HepG2 (cell line): Measurements from ENCODE around the gene TARBP2. TPM values are rescaled to one million over a fixed set of nuclear protein-coding genes. Genes with fewer than 3 reads are reported as not detected.
A peak's percentile ranks its signal among the peaks of the same experiment; 100 is the strongest.

Experiments
- CHD4 ChIP-seq: fragments of 200-600 bp; sonication (generic); IDR thresholded peaks from 2 replicates; pipeline ENCODE4 v1.7.0; 2017; ENCODE audit warnings: mild to moderate bottlenecking, low read length, borderline replicate concordance
- ETV5 ChIP-seq: IDR thresholded peaks from 2 replicates; pipeline ENCODE4 v1.6.1; 2018; ENCODE audit warnings: missing biosample characterization, missing genetic modification reagents, inconsistent platforms, borderline replicate concordance
- MATR3 ChIP-seq: sonication (generic); formaldehyde crosslinking; IDR thresholded peaks from 2 replicates; pipeline ENCODE4 v1.4.0; 2020; ENCODE audit warnings: missing genetic modification reagents
- NR2F6 ChIP-seq, 2 experiments: IDR thresholded peaks; 2 replicates each; pipeline ENCODE4 v1.6.1; 2016; ENCODE audit warnings: antibody characterized with exemption in 1 of 2, mild to moderate bottlenecking in 1 of 2
- TRIM24 ChIP-seq: sonication (generic); formaldehyde crosslinking; IDR thresholded peaks from 2 replicates; pipeline ENCODE4 v1.8.0; 2022; ENCODE audit warnings: mild to moderate bottlenecking, missing genetic modification reagents
- ZNF225 ChIP-seq: sonication (generic); formaldehyde crosslinking; IDR thresholded peaks from 2 replicates; pipeline ENCODE4 v1.4.0; 2020; ENCODE audit warnings: mild to moderate bottlenecking, missing genetic modification reagents
- polyA plus RNA-seq, 8 experiments: library from polyadenylated mRNA; depleted of rRNA in 3 of 8; stranded (reverse) in 7 of 8; unstranded in 1 of 8; fragments of >200 nt; fragmentation: Illumina TruSeq in 4 of 8; extraction: Trizol in 4 of 8; gene quantifications; 2 replicates each; pipeline versions ENCODE4 v1.2.1 to v1.2.3, GENCODE V29; 2011 to 2016; ENCODE audit warnings: low read depth in 4 of 8, missing spikeins in 1 of 8, mixed read lengths in 1 of 8; ENCODE audit not compliant: insufficient read depth in 1 of 8
- total RNA-seq, 5 experiments: library from RNA; depleted of rRNA; stranded (reverse); fragments of >200 nt; fragmentation: Illumina TruSeq; extraction: Trizol; gene quantifications; 2 replicates each; pipeline ENCODE4 v1.2.3, GENCODE V29; 2016; ENCODE audit warnings: low read depth in 1 of 5
- TF ChIP-seq, protein P1 (sequence below): sonication (generic); formaldehyde crosslinking; conservative IDR thresholded peaks from 2 replicates; pipeline ENCODE4 v1.4.0; 2020; ENCODE audit warnings: mild to moderate bottlenecking, missing genetic modification reagents, moderate library complexity
- TF ChIP-seq, protein P2 (sequence below): sonication (generic); formaldehyde crosslinking; conservative IDR thresholded peaks from 2 replicates; pipeline ENCODE4 v1.4.0; 2020; ENCODE audit warnings: missing genetic modification reagents
- TF ChIP-seq, protein P3 (sequence below): sonication (generic); formaldehyde crosslinking; IDR thresholded peaks from 2 replicates; pipeline ENCODE4 v1.5.0; 2020; ENCODE audit warnings: missing genetic modification reagents
- TF ChIP-seq, protein P4 (sequence below): sonication (generic); formaldehyde crosslinking; IDR thresholded peaks from 2 replicates; pipeline ENCODE4 v1.4.0; 2020; ENCODE audit warnings: missing genetic modification reagents, borderline replicate concordance

The TARBP2 gene
- total and polyA plus RNA-seq, 2 of the 13 experiments (the other 11 are each of a cell fraction or from before 2014, with no cell fraction given) = 47.0 to 55.5 TPM

DNA sequence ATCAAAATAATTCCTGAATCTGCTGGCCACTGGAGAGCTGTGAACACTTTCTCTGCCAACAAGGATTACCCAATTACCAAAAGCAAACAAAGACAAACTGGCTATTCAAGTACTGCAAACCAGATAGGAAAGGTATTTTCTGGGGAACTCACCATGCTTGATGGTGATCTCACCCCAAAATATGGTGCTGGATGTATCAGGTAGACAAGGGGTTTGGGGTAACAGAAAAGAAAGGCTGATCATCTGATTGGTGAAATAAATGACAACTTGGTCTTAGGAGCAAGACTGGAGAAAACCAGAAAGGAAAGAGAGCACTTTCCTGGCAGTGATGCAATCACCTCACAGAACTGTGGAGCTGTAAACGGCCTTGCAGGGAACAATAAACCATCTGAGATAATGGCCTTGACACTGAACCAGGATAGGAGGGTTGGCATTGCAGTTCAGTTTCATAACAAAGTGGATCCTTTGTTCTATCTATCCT is 37.2 kb downstream of the TARBP2 start (continued):
- peak; percentile 63 for TF ChIP-seq ETV5 (CRISPR knock-in tag)
- TF ChIP-seq CHD4 = peak; percentile 88; the same call in 1 of the 2 replicates
- no peak for TF ChIP-seq TRIM24
- TF ChIP-seq, protein P1, sequence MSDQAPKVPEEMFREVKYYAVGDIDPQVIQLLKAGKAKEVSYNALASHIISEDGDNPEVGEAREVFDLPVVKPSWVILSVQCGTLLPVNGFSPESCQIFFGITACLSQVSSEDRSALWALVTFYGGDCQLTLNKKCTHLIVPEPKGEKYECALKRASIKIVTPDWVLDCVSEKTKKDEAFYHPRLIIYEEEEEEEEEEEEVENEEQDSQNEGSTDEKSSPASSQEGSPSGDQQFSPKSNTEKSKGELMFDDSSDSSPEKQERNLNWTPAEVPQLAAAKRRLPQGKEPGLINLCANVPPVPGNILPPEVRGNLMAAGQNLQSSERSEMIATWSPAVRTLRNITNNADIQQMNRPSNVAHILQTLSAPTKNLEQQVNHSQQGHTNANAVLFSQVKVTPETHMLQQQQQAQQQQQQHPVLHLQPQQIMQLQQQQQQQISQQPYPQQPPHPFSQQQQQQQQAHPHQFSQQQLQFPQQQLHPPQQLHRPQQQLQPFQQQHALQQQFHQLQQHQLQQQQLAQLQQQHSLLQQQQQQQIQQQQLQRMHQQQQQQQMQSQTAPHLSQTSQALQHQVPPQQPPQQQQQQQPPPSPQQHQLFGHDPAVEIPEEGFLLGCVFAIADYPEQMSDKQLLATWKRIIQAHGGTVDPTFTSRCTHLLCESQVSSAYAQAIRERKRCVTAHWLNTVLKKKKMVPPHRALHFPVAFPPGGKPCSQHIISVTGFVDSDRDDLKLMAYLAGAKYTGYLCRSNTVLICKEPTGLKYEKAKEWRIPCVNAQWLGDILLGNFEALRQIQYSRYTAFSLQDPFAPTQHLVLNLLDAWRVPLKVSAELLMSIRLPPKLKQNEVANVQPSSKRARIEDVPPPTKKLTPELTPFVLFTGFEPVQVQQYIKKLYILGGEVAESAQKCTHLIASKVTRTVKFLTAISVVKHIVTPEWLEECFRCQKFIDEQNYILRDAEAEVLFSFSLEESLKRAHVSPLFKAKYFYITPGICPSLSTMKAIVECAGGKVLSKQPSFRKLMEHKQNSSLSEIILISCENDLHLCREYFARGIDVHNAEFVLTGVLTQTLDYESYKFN (CRISPR knock-in tag) = peak; percentile 83
- TF ChIP-seq ZNF225 (CRISPR knock-in tag) = no peak; the same call in 1 of the 2 replicates
- TF ChIP-seq, protein P2, sequence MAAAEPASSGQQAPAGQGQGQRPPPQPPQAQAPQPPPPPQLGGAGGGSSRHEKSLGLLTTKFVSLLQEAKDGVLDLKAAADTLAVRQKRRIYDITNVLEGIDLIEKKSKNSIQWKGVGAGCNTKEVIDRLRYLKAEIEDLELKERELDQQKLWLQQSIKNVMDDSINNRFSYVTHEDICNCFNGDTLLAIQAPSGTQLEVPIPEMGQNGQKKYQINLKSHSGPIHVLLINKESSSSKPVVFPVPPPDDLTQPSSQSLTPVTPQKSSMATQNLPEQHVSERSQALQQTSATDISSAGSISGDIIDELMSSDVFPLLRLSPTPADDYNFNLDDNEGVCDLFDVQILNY (CRISPR knock-in tag) = no peak
- peak; percentile 68 for TF ChIP-seq NR2F6 (IDR thresholded peaks at IDR 0.05)
- TF ChIP-seq NR2F6 (CRISPR knock-in tag; IDR thresholded peaks at IDR 0.05) = peak; percentile 82
- TF ChIP-seq, protein P3, sequence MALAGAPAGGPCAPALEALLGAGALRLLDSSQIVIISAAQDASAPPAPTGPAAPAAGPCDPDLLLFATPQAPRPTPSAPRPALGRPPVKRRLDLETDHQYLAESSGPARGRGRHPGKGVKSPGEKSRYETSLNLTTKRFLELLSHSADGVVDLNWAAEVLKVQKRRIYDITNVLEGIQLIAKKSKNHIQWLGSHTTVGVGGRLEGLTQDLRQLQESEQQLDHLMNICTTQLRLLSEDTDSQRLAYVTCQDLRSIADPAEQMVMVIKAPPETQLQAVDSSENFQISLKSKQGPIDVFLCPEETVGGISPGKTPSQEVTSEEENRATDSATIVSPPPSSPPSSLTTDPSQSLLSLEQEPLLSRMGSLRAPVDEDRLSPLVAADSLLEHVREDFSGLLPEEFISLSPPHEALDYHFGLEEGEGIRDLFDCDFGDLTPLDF (CRISPR knock-in tag) = no peak
- no peak for TF ChIP-seq MATR3 (CRISPR knock-in tag)
- TF ChIP-seq, protein P4, sequence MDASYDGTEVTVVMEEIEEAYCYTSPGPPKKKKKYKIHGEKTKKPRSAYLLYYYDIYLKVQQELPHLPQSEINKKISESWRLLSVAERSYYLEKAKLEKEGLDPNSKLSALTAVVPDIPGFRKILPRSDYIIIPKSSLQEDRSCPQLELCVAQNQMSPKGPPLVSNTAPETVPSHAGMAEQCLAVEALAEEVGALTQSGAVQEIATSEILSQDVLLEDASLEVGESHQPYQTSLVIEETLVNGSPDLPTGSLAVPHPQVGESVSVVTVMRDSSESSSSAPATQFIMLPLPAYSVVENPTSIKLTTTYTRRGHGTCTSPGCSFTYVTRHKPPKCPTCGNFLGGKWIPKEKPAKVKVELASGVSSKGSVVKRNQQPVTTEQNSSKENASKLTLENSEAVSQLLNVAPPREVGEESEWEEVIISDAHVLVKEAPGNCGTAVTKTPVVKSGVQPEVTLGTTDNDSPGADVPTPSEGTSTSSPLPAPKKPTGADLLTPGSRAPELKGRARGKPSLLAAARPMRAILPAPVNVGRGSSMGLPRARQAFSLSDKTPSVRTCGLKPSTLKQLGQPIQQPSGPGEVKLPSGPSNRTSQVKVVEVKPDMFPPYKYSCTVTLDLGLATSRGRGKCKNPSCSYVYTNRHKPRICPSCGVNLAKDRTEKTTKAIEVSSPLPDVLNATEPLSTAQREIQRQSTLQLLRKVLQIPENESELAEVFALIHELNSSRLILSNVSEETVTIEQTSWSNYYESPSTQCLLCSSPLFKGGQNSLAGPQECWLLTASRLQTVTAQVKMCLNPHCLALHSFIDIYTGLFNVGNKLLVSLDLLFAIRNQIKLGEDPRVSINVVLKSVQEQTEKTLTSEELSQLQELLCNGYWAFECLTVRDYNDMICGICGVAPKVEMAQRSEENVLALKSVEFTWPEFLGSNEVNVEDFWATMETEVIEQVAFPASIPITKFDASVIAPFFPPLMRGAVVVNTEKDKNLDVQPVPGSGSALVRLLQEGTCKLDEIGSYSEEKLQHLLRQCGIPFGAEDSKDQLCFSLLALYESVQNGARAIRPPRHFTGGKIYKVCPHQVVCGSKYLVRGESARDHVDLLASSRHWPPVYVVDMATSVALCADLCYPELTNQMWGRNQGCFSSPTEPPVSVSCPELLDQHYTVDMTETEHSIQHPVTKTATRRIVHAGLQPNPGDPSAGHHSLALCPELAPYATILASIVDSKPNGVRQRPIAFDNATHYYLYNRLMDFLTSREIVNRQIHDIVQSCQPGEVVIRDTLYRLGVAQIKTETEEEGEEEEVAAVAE (CRISPR knock-in tag) = no peak
